A673 (cell line): ENCODE results near the gene TAAR1.

Experiments
- EZH2 ChIP-seq: fragments of 200-600 bp; sonication (generic); IDR thresholded peaks from 2 replicates; pipeline ENCODE4 v1.6.1; 2017; ENCODE audit warnings: borderline replicate concordance, low read depth, mild to moderate bottlenecking, mixed read lengths, antibody characterized with exemption, low read length; ENCODE audit not compliant: poor library complexity, severe bottlenecking
- TF ChIP-seq, protein P1 (sequence below): fragments of 300-800, 200-600 bp; sonication (generic); conservative IDR thresholded peaks from 2 replicates; pipeline ENCODE4 v1.5.1; 2017; ENCODE audit warnings: low read depth, mild to moderate bottlenecking, antibody characterized with exemption, low read length, moderate library complexity, mixed read lengths

DNA sequence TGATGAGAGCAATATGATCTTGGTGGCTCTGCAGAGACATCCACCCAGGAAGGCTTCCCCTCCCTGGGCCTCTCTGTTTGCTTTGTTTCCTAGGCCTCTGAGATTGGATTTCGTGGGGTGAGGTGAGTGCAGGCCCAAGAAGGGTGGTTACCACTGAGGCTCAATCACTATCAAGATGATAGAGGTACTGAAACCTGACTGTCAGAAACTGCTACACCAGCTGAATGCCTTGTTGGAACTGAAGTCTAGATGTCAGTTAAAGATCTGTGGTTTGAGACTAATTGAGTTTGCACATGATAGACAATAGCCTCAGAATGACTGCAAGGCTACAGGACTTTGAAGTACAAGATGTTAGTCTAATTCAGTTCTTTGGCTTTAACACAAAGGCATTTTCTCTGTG lies 39.6 kb upstream of the TAAR1 start:
- TF ChIP-seq, protein P1, sequence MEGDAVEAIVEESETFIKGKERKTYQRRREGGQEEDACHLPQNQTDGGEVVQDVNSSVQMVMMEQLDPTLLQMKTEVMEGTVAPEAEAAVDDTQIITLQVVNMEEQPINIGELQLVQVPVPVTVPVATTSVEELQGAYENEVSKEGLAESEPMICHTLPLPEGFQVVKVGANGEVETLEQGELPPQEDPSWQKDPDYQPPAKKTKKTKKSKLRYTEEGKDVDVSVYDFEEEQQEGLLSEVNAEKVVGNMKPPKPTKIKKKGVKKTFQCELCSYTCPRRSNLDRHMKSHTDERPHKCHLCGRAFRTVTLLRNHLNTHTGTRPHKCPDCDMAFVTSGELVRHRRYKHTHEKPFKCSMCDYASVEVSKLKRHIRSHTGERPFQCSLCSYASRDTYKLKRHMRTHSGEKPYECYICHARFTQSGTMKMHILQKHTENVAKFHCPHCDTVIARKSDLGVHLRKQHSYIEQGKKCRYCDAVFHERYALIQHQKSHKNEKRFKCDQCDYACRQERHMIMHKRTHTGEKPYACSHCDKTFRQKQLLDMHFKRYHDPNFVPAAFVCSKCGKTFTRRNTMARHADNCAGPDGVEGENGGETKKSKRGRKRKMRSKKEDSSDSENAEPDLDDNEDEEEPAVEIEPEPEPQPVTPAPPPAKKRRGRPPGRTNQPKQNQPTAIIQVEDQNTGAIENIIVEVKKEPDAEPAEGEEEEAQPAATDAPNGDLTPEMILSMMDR = no peak
- TF ChIP-seq EZH2 = no peak
